HepG2 (cell line): ENCODE results near the gene DHRS1. TPM values are rescaled to one million over a fixed set of nuclear protein-coding genes. Genes with fewer than 3 reads are reported as not detected.

ENCODE experiments used
- HNRNPL ChIP-seq: fragments of 200-400 bp; formaldehyde crosslinking; IDR thresholded peaks from 2 replicates; pipeline ENCODE4 v1.6.1; 2017; ENCODE audit warnings: mild to moderate bottlenecking, low read depth, low read length
- JUN ChIP-seq: sonication (generic); formaldehyde crosslinking; IDR thresholded peaks from 2 replicates; pipeline ENCODE4 v1.4.0; 2020; ENCODE audit warnings: mild to moderate bottlenecking, missing genetic modification reagents
- MEIS1 ChIP-seq: sonication (generic); formaldehyde crosslinking; IDR thresholded peaks from 2 replicates; pipeline ENCODE4 v1.9.0; 2021; ENCODE audit warnings: mild to moderate bottlenecking, missing genetic modification reagents, moderate library complexity, borderline replicate concordance
- NONO ChIP-seq, 2 experiments: fragments of 450-650 bp in 1 of 2; sonication (generic) in 1 of 2; formaldehyde crosslinking in 1 of 2; IDR thresholded peaks in 1 of 2; conservative IDR thresholded peaks in 1 of 2; 2 replicates each; pipeline versions ENCODE4 v1.6.1 to v1.8.0; 2017 to 2022; ENCODE audit warnings: mild to moderate bottlenecking in 1 of 2, missing genetic modification reagents in 1 of 2, moderate library complexity in 1 of 2
- NR3C1 ChIP-seq: sonication (generic); formaldehyde crosslinking; IDR thresholded peaks from 2 replicates; pipeline ENCODE4 v1.4.0; 2020; ENCODE audit warnings: missing genetic modification reagents
- PAF1 ChIP-seq: IDR thresholded peaks from 2 replicates; pipeline ENCODE4 v1.6.1; 2016; ENCODE audit warnings: missing genetic modification reagents, missing compliant biosample characterization
- ZNF136 ChIP-seq: sonication (generic); formaldehyde crosslinking; IDR thresholded peaks from 2 replicates; pipeline ENCODE4 v1.8.1; 2022; ENCODE audit warnings: low read depth, mild to moderate bottlenecking, moderate library complexity, missing genetic modification reagents
- ZNF33B ChIP-seq: sonication (generic); formaldehyde crosslinking; IDR thresholded peaks from 2 replicates; pipeline ENCODE4 v1.5.1; 2020; ENCODE audit warnings: mild to moderate bottlenecking, missing genetic modification reagents
- ZNF441 ChIP-seq: sonication (generic); formaldehyde crosslinking; IDR thresholded peaks from 2 replicates; pipeline ENCODE4 v1.7.0; 2021; ENCODE audit warnings: missing genetic modification reagents, borderline replicate concordance
- ZNF713 ChIP-seq: sonication (generic); formaldehyde crosslinking; IDR thresholded peaks from 2 replicates; pipeline ENCODE4 v1.4.0; 2020; ENCODE audit warnings: mild to moderate bottlenecking, missing genetic modification reagents
- ZNF878 ChIP-seq: sonication (generic); formaldehyde crosslinking; IDR thresholded peaks from 2 replicates; pipeline ENCODE4 v1.8.1; 2023; ENCODE audit warnings: mild to moderate bottlenecking, missing genetic modification reagents, moderate library complexity
- polyA plus RNA-seq, 8 experiments: library from polyadenylated mRNA; depleted of rRNA in 3 of 8; stranded (reverse) in 7 of 8; unstranded in 1 of 8; fragments of >200 nt; fragmentation: Illumina TruSeq in 4 of 8; extraction: Trizol in 4 of 8; gene quantifications; 2 replicates each; pipeline versions ENCODE4 v1.2.1 to v1.2.3, GENCODE V29; 2011 to 2016; ENCODE audit warnings: low read depth in 4 of 8, missing spikeins in 1 of 8, mixed read lengths in 1 of 8; ENCODE audit not compliant: insufficient read depth in 1 of 8
- total RNA-seq, 5 experiments: library from RNA; depleted of rRNA; stranded (reverse); fragments of >200 nt; fragmentation: Illumina TruSeq; extraction: Trizol; gene quantifications; 2 replicates each; pipeline ENCODE4 v1.2.3, GENCODE V29; 2016; ENCODE audit warnings: low read depth in 1 of 5
- TF ChIP-seq, protein P1 (sequence below): sonication (generic); formaldehyde crosslinking; IDR thresholded peaks from 2 replicates; pipeline ENCODE4 v1.9.0; 2022; ENCODE audit warnings: missing genetic modification reagents, mild to moderate bottlenecking, borderline replicate concordance
- TF ChIP-seq, protein P2 (sequence below): sonication (generic); formaldehyde crosslinking; conservative IDR thresholded peaks from 2 replicates; pipeline ENCODE4 v1.5.0; 2020; ENCODE audit warnings: missing genetic modification reagents
- TF ChIP-seq, protein P3 (sequence below): sonication (generic); formaldehyde crosslinking; IDR thresholded peaks from 2 replicates; pipeline ENCODE4 v1.4.0; 2020; ENCODE audit warnings: missing genetic modification reagents, borderline replicate concordance
- TF ChIP-seq, protein P4 (sequence below): sonication (generic); formaldehyde crosslinking; IDR thresholded peaks from 2 replicates; pipeline ENCODE4 v1.8.1; 2023; ENCODE audit warnings: missing genetic modification reagents, inconsistent platforms, borderline replicate concordance
- TF ChIP-seq, protein P5 (sequence below): sonication (generic); formaldehyde crosslinking; IDR thresholded peaks from 2 replicates; pipeline ENCODE4; 2020; ENCODE audit warnings: missing genetic modification reagents, mild to moderate bottlenecking, borderline replicate concordance
- TF ChIP-seq, protein P6 (sequence below): sonication (generic); IDR thresholded peaks from 2 replicates; pipeline ENCODE4 v1.6.1; 2016; ENCODE audit warnings: low read depth, borderline replicate concordance

DHRS1 gene
- total and polyA plus RNA-seq, 2 of the 13 experiments (the other 11 are each of a cell fraction or from before 2014, with no cell fraction given) = 49.8 to 60.8 TPM

DNA sequence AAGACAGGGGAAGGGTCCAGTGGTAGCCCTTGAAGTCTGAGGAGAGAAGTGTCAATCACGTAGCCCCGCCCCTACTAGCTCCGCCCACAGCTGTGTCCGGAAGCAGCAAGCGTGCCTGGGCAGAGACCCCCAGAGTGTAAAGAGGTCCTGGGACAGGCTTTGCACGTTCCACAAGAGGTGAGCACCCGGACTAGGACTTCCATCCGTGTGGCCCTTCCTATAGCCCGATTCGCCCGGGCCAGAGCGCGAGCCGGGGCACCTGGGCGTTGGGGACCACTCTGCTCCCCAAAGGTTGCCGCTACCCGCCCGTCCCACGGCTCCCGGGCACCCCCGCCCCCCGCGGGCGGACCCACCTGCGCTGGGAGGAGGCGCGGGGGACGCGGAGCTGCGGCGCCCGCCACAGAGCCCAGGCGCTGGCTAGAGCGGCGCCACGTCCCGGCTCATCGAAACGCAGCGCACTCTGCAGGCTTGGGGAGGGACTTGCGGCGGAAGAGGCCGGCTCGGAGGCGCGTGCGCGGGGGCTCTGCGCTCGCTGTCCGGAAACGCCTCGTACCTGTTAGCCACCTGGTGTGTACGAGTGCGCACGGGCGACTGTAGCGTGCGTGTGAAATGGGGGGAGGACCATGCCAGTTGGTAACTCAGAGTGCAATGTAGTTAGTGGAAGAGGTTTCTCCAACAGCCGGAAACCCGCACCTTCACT is 28.3 kb downstream of the DHRS1 start, which contains the start of gene RABGGTA (continued):
- TF ChIP-seq, protein P1, sequence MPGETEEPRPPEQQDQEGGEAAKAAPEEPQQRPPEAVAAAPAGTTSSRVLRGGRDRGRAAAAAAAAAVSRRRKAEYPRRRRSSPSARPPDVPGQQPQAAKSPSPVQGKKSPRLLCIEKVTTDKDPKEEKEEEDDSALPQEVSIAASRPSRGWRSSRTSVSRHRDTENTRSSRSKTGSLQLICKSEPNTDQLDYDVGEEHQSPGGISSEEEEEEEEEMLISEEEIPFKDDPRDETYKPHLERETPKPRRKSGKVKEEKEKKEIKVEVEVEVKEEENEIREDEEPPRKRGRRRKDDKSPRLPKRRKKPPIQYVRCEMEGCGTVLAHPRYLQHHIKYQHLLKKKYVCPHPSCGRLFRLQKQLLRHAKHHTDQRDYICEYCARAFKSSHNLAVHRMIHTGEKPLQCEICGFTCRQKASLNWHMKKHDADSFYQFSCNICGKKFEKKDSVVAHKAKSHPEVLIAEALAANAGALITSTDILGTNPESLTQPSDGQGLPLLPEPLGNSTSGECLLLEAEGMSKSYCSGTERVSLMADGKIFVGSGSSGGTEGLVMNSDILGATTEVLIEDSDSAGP (CRISPR knock-in tag) = peak; percentile 99
- peak; percentile 33; the same call in 1 of the 2 replicates for TF ChIP-seq PAF1 (CRISPR knock-in tag)
- peak; percentile 99 for TF ChIP-seq MEIS1 (CRISPR knock-in tag)
- TF ChIP-seq HNRNPL = 0 out of 2 replicates have a peak, but pooled peaks have one; percentile 73
- TF ChIP-seq NONO (IDR thresholded peaks at IDR 0.05) = no peak
- peak; percentile 100 for TF ChIP-seq NONO (CRISPR knock-in tag; conservative IDR thresholded peaks at IDR 0.05)
- TF ChIP-seq, protein P2, sequence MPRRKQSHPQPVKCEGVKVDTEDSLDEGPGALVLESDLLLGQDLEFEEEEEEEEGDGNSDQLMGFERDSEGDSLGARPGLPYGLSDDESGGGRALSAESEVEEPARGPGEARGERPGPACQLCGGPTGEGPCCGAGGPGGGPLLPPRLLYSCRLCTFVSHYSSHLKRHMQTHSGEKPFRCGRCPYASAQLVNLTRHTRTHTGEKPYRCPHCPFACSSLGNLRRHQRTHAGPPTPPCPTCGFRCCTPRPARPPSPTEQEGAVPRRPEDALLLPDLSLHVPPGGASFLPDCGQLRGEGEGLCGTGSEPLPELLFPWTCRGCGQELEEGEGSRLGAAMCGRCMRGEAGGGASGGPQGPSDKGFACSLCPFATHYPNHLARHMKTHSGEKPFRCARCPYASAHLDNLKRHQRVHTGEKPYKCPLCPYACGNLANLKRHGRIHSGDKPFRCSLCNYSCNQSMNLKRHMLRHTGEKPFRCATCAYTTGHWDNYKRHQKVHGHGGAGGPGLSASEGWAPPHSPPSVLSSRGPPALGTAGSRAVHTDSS (CRISPR knock-in tag) = peak; percentile 97; the same call in 1 of the 2 replicates
- TF ChIP-seq ZNF713 (CRISPR knock-in tag) = peak; percentile 99; the same call in 1 of the 2 replicates
- TF ChIP-seq, protein P3, sequence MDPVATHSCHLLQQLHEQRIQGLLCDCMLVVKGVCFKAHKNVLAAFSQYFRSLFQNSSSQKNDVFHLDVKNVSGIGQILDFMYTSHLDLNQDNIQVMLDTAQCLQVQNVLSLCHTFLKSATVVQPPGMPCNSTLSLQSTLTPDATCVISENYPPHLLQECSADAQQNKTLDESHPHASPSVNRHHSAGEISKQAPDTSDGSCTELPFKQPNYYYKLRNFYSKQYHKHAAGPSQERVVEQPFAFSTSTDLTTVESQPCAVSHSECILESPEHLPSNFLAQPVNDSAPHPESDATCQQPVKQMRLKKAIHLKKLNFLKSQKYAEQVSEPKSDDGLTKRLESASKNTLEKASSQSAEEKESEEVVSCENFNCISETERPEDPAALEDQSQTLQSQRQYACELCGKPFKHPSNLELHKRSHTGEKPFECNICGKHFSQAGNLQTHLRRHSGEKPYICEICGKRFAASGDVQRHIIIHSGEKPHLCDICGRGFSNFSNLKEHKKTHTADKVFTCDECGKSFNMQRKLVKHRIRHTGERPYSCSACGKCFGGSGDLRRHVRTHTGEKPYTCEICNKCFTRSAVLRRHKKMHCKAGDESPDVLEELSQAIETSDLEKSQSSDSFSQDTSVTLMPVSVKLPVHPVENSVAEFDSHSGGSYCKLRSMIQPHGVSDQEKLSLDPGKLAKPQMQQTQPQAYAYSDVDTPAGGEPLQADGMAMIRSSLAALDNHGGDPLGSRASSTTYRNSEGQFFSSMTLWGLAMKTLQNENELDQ (CRISPR knock-in tag) = peak; percentile 52
- peak; percentile 77; the same call in 1 of the 2 replicates for TF ChIP-seq NR3C1 (CRISPR knock-in tag)
- TF ChIP-seq ZNF33B = peak; percentile 24; the same call in 1 of the 2 replicates
- TF ChIP-seq, protein P4, sequence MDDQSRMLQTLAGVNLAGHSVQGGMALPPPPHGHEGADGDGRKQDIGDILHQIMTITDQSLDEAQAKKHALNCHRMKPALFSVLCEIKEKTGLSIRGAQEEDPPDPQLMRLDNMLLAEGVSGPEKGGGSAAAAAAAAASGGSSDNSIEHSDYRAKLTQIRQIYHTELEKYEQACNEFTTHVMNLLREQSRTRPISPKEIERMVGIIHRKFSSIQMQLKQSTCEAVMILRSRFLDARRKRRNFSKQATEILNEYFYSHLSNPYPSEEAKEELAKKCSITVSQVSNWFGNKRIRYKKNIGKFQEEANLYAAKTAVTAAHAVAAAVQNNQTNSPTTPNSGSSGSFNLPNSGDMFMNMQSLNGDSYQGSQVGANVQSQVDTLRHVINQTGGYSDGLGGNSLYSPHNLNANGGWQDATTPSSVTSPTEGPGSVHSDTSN (CRISPR knock-in tag) = peak; percentile 95
- TF ChIP-seq, protein P5, sequence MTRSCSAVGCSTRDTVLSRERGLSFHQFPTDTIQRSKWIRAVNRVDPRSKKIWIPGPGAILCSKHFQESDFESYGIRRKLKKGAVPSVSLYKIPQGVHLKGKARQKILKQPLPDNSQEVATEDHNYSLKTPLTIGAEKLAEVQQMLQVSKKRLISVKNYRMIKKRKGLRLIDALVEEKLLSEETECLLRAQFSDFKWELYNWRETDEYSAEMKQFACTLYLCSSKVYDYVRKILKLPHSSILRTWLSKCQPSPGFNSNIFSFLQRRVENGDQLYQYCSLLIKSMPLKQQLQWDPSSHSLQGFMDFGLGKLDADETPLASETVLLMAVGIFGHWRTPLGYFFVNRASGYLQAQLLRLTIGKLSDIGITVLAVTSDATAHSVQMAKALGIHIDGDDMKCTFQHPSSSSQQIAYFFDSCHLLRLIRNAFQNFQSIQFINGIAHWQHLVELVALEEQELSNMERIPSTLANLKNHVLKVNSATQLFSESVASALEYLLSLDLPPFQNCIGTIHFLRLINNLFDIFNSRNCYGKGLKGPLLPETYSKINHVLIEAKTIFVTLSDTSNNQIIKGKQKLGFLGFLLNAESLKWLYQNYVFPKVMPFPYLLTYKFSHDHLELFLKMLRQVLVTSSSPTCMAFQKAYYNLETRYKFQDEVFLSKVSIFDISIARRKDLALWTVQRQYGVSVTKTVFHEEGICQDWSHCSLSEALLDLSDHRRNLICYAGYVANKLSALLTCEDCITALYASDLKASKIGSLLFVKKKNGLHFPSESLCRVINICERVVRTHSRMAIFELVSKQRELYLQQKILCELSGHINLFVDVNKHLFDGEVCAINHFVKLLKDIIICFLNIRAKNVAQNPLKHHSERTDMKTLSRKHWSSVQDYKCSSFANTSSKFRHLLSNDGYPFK = peak; percentile 94
- peak; percentile 97 for TF ChIP-seq ZNF441 (CRISPR knock-in tag)
- TF ChIP-seq JUN (CRISPR knock-in tag) = peak; percentile 87
- TF ChIP-seq ZNF136 (CRISPR knock-in tag) = peak; percentile 93
- TF ChIP-seq ZNF878 (CRISPR knock-in tag) = peak; percentile 98
- TF ChIP-seq, protein P6, sequence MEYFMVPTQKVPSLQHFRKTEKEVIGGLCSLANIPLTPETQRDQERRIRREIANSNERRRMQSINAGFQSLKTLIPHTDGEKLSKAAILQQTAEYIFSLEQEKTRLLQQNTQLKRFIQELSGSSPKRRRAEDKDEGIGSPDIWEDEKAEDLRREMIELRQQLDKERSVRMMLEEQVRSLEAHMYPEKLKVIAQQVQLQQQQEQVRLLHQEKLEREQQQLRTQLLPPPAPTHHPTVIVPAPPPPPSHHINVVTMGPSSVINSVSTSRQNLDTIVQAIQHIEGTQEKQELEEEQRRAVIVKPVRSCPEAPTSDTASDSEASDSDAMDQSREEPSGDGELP = peak; percentile 86
